HEK293 (cell line): Measurements from ENCODE around the gene SPATA31D1.

Source experiments
- CTCF ChIP-seq: fragments of 450-650 bp; formaldehyde crosslinking; IDR thresholded peaks from 2 replicates; pipeline ENCODE4 v1.5.1; 2016; ENCODE audit warnings: missing biosample characterization, missing genetic modification characterization
- GLI2 ChIP-seq: fragments of 450-650 bp; formaldehyde crosslinking; IDR thresholded peaks from 2 replicates; pipeline ENCODE4; 2017; ENCODE audit warnings: missing biosample characterization, missing genetic modification characterization, low read depth, borderline replicate concordance
- INSM2 ChIP-seq: fragments of 450-650 bp; formaldehyde crosslinking; IDR thresholded peaks from 2 replicates; pipeline ENCODE4 v1.5.1; 2016; ENCODE audit warnings: missing biosample characterization, missing genetic modification characterization
- PBX3 ChIP-seq: sonication (generic); formaldehyde crosslinking; IDR thresholded peaks from 2 replicates; pipeline ENCODE4 v1.8.1; 2022; ENCODE audit warnings: mild to moderate bottlenecking, moderate library complexity, missing genetic modification reagents
- YY1 ChIP-seq: fragments of 450-650 bp; formaldehyde crosslinking; IDR thresholded peaks from 2 replicates; pipeline ENCODE4 v1.5.1; 2018; ENCODE audit warnings: missing biosample characterization, missing genetic modification characterization
- ZBTB49 ChIP-seq: fragments of 450-650 bp; formaldehyde crosslinking; IDR thresholded peaks from 2 replicates; pipeline ENCODE4 v1.5.1; 2016; ENCODE audit warnings: missing biosample characterization, missing genetic modification characterization, low read depth
- ZNF140 ChIP-seq: fragments of 450-650 bp; formaldehyde crosslinking; IDR thresholded peaks from 2 replicates; pipeline ENCODE4 v1.5.1; 2016; ENCODE audit warnings: missing biosample characterization, missing genetic modification characterization
- ZNF555 ChIP-seq: fragments of 450-650 bp; formaldehyde crosslinking; conservative IDR thresholded peaks from 2 replicates; pipeline ENCODE4 v1.5.1; 2017; ENCODE audit warnings: missing biosample characterization, mild to moderate bottlenecking, missing genetic modification characterization, inconsistent platforms
- ZNF561 ChIP-seq: fragments of 450-650 bp; IDR thresholded peaks from 2 replicates; pipeline ENCODE4 v1.5.1; 2018; ENCODE audit warnings: missing biosample characterization, missing genetic modification characterization, borderline replicate concordance
- ZSCAN30 ChIP-seq: fragments of 450-650 bp; IDR thresholded peaks from 2 replicates; pipeline ENCODE4 v1.5.1; 2018; ENCODE audit warnings: missing biosample characterization, mild to moderate bottlenecking, missing genetic modification characterization, moderate library complexity

GRCh38 chr9:81981883-81982282 is 6.7 kb upstream of the SPATA31D1 start:
- no peak for TF ChIP-seq CTCF (tag by site-specific recombination)
- no peak for TF ChIP-seq PBX3 (CRISPR knock-in tag)
- TF ChIP-seq ZNF140 (tag by site-specific recombination), result no peak
- TF ChIP-seq INSM2 (tag by site-specific recombination), result no peak
- no peak for TF ChIP-seq ZNF561 (tag by site-specific recombination)
- TF ChIP-seq ZSCAN30, result no peak
- no peak for TF ChIP-seq GLI2
- no peak for TF ChIP-seq YY1
- TF ChIP-seq ZBTB49 (tag by site-specific recombination), result no peak
- no peak for TF ChIP-seq ZNF555 (tag by site-specific recombination)
